IPS-11a (cell line): ENCODE measurements around the gene BCAS3.
"Not testable (repeated sequence)": the region's sequence is repeated elsewhere in the genome, so short reads cannot be mapped to it uniquely, and the experiment has no call there.

Experiments used
- H3K4me3 ChIP-seq: one replicate; pipeline ENCODE4 v1.5.1; 2013; ENCODE audit warnings: low read depth, low read length, control low read depth

Gene BCAS3

DNA sequence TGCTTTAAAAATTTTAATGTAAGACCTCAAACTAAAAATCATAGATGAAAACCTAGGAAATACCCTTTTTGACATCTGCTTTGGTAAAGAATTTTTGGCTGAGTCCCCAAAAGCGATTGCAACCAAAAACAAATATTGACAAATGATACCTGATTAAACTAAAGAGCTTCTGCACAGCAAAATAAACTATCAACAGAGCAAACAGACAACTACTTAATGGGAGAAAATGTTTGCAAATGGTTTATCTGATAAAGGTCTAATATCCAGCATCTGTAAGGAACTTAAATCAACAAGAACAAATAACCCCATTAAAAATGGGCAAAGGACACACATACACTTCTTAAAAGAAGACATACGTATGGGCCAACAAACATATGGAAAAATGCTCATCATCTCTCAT, 242.5 kb downstream of the BCAS3 start:
- no peak overlapping the region for H3K4me3 ChIP-seq

DNA sequence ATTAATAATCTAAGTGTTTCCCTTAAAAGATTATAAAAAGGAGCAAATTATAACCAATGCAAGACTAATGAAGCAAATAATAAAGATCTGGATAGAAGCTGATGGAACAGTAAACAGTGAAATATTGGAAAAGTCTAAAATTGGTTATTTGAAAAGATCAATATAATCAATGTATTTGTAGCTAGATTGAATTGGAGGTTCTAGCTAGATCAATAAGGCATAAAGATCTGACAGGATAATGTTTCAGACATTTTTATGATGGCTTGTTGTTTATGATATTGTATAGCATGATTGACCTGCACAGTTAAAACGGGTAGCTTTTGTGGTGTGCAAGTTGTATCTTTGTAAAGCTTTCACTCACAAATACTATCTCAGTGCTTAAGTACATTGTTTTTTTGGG, 245.3 kb downstream of the BCAS3 start:
- no peak overlapping the region for H3K4me3 ChIP-seq

DNA sequence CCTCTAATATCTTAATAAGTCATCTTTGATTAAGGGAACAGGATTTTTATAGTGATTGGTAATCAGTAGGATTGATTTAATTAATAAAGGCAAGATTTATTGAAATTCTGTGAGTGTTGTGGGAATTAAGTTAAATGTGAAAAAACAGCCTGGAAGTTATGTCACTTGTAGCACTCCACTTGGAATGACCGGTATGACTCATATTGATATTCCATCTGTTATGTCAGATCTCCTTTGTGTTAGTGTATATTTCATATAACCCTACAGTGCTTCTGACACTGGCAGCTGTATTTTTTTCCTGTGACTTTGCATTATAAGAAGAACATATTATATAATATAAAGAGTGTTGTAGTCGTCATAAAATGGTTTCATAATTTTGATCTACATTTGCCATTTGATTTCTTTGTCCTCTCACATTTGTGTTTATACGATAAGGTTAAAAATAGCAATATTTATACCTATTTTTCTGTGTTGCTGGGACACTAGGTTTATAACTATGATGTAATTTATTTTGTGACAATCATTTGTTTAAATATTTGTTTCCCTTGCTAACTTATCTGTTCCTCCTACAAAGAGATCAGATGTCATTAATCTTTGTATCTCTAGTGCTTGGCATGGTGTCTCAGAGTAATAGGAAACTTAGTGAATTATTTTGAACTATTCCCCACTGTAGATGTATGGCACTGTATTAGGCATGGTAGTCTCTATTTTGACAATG, 249.0 kb downstream of the BCAS3 start:
- H3K4me3 ChIP-seq: no peak overlapping the region

DNA sequence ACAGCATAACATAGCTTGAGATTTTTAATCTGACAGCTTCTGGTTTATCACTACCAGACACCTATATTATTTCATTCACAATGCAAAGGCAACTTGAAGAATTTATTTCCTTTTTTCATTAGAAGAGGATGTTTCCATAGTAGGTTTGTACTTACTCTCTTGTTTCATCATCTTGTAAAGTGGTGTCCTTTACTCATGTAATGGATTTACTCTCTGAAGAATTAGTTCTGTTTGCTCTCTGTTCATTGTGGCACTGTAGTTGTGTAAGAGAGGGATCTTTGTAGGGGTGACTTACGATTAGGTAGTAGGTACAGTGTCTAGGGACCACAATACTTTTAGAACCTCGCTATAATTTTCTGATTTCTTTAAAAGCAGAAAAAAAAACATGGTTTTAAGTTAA, 256.1 kb downstream of the BCAS3 start:
- no peak overlapping the region for H3K4me3 ChIP-seq

DNA sequence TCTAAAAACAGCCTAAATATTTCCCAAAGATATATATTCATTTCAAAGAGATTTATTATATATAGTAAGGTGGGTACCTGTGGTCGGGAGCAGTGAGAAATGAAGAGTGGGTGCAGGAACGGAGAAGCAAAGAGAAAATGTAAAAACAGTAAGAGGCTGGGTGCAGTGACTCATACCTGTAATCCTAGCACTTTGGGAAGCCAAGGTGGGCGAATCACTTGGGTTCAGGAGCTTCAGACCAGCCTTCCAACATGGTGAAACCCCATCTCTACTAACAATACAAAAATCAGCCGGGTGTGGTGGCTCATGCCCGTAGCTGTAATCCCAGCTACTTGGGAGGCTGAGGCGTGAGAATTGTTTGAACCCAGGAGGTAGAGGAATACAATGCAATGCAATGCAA, 257.1 kb downstream of the BCAS3 start:
- no peak overlapping the region for H3K4me3 ChIP-seq

DNA sequence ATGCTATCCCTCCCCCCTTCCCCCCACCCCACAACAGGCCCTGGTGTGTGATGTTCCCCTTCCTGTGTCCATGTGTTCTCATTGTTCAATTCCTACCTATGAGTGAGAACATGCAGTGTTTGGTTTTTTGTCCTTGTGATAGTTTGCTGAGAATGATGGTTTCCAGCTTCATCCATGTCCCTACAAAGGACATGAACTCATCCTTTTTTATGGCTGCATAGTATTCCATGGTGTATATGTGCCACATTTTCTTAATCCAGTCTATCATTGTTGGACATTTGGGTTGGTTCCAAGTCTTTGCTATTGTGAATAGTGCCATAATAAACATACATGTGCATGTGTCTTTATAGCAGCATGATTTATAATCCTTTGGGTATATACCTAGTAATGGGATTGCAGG, 258.3 kb downstream of the BCAS3 start:
- not testable (repeated sequence) for H3K4me3 ChIP-seq

DNA sequence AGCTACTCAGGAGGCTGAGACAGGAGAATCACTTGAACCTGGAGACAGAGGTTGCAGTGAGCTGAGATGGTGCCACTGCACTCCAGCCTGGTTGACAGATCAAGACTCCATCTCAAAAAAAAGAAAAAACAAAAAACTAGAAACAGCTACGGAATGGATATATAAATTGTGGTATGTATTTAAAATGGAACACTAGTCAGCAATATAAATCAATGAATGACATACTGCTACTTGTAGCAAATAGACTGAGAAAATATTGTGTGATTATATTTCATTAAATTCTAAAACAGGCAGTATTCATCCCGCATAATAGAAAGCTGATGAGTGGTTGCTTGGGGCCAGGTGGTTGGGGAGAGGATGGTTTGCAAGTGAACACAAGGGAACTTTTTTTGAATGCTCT, 261.7 kb downstream of the BCAS3 start:
- H3K4me3 ChIP-seq: no peak overlapping the region

DNA sequence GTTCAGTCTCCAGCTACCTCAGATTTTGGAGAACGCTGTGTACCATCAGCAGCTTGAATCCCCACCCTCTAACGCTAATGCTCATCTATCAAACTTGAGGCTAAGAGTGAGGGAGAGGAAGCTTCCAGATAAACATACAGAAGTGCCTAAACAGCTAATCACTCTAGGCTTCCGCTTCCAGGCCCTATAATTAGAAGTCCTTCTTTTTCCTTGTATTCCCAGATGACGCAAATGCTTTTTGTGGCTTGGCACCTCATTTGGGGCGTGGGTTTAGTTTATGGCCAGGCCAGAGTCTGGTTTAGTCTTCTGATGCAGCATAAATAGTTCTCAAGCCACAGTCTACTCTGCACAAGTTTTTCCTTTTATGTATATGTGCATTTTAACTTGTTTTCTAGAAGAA, 263.4 kb downstream of the BCAS3 start:
- H3K4me3 ChIP-seq: no peak overlapping the region

DNA sequence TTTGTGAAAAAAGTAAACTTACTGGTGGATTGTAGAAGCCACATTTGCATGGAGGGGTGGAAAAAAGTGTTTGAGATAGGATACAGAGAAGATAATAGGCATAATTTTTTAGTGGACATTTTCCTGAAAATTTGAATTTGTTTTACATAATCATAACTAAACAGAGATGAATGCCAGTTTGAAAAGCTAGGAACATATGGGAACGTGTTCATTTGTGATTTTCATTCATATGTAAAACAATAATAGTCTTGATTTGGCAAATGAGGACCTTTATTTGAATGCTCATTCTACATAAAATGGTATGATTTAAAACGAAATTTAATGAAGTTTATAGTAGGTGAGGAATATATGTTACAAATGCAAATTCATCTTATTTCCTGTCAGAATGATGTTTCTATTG, 263.9 kb downstream of the BCAS3 start:
- no peak overlapping the region for H3K4me3 ChIP-seq

DNA sequence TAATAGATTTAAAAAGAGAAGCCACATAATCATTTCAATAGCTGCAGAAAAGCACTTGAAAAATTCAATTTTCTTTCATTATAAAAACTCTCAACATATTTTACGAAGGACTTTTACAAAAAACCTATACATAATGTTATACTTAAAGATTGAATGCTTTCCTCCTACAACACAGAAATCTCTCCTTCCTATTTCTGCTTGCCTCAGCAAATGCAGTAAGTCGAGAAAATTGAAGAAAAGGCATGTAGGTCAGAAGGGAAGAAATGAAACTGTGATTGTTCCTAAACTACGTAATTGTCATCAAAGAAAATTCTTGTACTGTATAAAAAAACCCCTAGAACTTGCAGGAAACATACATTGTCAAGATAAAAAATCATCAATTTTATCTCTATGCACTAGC, 267.1 kb downstream of the BCAS3 start:
- H3K4me3 ChIP-seq: no peak overlapping the region

DNA sequence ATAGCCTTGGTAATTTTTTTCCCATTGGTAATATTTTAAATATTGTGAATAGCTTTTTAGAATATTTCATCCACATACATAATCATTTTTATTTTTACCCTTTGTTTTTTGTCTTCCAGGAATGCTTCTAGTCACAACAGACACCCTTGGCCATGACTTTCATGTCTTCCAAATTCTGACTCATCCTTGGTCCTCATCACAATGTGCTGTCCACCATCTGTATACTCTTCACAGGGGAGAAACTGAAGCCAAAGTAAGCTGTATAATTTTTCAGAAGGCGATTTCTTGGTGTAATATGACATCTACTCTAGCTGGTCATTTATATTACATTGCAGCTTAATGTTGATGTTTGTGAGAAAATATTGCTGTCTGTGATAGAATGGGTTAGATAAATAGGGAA, 269.4 kb downstream of the BCAS3 start:
- H3K4me3 ChIP-seq: no peak overlapping the region

DNA sequence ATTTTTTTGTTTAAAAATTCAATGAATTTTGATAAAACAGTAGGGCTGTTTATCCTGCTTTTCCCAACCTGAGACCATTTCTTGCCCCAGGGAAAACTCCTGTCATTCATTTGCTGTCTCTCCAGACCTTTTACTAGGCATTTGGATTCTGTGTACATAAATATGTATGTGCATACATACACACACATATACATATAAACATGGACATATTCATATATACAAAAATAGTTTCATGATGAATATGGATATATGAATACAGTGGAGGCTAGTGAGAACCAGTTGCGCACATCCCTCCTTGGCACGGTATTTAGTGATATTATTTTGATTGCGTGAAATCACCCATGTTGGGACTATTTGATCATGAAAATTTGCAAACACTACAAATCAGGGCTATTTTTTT, 269.9 kb downstream of the BCAS3 start:
- H3K4me3 ChIP-seq: no peak overlapping the region

DNA sequence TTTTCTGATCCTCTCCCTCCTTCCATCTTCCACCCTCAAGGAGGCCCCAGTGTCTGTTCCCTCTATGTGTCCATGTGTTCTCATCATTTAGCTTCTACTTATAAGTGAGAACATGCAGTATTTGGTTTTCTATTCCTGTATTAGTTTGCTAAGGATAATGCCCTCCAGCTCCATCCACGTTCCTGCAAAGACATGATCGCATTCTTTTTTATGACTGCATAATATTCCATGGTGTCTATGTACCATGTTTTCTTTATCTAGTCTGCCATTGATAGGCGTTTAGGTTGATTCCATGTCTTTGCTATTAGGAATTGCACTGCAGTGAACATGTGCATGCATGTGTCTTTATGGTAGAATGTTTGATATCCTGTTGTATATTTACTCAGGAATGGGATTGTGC, 275.1 kb downstream of the BCAS3 start:
- H3K4me3 ChIP-seq: no peak overlapping the region

DNA sequence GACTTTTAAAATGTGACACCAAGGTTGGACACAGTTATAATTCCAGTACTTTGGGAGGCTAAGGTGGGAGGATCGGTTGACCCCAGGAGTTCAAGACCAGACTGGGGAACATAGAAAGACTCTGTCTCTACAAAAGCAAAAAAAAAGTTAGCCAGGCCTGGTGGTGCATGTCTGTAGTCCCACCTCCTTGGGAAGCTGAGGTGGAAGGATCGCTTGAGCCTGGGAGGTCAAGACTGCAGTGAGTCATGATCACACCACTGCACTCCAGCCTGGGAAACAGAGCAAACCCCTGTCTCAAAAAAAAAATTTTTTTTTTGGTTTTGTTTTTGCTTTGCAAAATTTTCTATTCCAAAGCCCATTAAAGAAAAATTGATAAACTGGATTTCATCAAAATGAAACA, 281.4 kb downstream of the BCAS3 start:
- H3K4me3 ChIP-seq: no peak overlapping the region

DNA sequence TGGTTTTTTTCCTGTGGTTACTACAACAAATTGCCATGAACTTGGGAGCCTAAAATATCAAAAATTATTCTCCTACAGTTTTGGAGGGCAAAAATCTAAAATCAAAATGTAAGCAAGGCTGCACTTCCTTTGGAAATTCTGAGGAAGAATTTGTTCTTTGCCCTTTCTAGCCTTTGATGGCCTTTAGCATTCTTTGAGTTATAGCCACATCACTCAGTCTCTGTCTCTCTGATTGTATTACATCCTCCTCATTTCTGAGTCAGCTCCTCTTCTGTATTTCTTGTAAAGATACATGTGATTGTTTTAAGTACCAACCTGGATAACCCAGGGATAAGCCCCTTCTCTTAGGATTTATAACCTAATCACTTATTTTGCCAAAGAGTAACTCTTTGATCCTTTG, 282.0 kb downstream of the BCAS3 start:
- no peak overlapping the region for H3K4me3 ChIP-seq

DNA sequence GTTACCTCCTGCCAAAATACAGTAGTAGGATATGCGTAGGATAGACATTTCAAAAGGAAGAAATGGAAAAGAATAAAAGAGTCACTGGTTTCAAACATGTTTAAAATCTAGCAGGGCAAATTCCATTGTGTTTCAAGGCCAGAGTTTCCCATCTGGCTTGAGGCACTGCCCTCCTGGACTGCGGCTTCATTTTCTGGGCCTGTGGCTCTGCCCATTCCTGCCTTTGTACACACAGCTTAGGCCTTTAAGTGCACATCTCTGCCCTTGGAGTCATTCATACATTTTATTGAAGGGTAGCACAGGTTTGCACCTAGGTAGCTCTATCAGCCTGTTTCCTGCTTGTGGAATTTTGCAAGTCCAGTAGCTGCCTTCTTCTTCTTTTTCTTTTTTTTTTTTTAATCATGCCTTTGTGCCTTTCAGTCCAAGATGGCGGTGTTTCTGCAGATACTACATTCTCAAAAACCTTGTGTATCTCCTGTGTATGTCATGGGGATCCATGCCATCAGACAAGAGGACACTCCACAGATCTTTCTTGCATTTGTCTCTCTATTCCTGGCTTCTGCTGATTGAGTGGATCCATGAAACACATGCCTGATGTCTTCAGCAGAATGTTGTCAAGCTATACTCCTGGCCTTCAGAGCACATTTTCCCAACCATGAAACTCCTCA, 282.9 kb downstream of the BCAS3 start:
- no peak overlapping the region for H3K4me3 ChIP-seq

DNA sequence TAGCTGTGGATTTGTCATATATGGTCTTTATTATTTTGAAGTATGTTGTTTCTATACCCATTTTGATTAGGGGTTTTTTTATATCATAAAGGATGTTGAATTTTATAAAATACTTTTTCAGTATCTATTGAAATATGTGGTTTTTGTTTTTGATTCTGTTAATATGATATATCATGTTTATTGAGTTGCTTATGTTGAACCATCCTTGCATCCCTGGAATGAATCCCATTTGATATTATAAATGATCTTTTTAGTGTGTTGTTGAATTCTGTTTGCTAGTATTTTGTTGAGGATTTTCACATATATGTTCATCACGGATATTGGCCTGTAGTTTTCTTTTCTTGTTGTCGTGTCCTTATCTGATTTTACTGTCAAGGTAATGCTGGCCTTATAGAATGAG, 286.5 kb downstream of the BCAS3 start:
- H3K4me3 ChIP-seq: no peak overlapping the region

DNA sequence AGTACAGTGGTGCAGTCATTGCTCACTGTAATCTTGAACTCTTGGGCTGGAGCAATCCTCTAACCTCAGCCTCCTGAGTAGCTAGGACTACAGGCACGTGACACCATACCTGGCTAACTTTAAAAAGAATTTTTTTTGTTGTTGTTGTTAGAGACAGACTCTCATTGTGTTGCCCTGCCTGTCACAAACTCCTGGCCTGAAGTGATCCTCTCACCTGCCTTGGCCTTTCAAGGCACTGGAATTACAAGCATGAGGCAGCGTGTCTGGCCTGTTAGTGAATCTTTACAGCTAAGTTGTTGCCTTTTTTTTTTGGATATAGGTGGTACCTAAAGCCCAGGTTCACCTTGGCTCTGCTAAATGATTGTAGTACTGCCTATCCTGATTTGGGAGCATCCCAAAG, 290.6 kb downstream of the BCAS3 start:
- H3K4me3 ChIP-seq: no peak overlapping the region

DNA sequence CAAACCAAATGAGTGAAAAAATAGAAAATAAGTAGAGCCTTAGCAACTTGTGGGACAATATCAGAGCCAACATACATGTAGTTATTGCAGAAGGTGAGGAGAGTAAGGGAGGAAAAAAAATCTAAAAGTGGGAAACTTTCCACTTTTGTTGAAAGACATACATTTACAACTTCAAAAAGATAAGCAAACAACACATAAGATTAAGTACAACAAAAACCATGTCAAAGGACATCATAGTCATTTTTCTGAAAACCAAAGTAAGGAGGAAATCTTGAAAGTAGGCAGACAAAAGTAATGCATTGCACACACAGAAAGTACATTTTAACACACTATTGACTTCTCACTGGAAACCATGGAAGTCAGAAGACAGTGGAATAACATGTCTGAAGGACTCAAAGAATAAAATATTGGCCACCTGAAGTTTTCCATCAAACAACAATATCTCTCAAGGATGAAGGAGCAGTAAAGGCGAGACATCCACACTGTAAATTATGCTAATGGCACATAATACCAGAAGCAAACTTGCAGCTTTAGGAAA, 291.9 kb downstream of the BCAS3 start:
- no peak overlapping the region for H3K4me3 ChIP-seq

DNA sequence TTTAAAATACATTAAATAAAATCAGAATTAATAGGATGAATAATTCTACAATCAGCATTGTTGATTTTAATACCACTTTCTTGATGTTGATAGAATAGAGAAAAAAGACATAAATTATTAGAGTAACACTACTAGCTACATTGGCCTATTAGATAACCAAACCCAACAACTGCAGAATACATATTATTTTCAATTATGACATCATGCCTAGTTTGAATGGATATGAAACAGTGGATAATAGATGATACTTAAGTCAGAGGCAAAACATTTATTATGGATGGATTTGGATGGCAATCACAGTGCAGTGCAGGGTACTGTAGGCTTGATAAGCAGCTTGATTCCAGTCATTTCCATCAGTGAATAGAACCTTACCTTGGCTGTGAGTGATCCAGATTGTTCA, 293.1 kb downstream of the BCAS3 start:
- no peak overlapping the region for H3K4me3 ChIP-seq

DNA sequence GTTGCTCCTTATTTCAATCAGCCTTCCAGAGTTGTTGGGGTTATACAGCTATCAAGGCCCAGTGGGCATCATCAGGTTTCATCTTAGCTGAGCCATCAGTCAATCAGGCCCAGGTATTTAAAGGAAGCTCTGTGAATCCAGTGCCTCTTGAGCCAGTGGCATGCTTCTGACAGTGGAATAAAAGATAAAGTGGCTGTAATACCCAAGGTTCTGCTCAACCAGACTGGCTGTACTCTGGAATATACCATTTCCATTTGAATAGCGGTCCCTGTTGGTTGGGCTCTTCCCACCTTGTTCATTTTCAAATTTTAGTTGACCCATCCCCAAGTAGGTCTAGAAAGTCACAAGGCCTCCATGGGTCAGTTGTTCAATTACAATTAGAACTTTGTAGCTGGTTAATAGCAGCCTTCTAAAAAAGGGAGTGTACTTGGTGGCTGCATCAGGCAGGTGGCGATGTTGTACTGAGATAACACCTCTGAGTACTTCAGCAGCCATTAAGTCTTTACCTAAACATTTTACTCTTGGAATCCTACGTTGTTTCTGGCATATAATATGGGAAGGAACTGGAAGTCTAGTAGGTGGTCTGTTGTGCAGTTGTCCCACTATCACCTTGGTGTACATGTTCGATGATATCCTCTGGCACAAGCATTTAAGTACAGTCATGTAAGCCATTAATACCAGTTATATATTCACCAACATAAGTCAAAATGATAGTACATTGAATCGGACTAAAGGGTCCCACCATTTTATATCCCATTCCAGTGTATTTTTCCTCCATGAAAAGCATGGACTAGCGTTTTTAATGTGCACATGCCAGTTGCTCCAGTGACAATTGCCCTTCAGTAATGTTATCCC, 294.1 kb downstream of the BCAS3 start:
- H3K4me3 ChIP-seq: no peak overlapping the region

DNA sequence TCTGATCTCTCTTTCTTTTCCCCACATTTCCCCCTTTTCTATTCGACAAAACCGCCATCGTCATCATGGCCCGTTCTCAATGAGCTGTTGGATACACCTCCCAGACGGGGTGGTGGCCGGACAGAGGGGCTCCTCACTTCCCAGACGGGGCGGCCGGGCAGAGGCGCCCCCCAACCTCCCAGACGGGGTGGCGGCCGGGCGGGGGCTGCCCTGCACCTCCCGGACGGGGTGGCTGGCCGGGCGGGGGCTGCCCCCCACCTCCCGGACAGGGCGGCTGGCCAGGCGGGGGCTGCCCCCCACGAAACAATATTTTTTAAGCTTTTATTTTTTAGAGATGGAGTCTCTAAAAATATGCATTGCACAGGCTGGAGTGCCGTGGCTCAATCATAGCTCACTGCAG, 299.2 kb downstream of the BCAS3 start:
- not testable (repeated sequence) for H3K4me3 ChIP-seq
